Neutrophil (primary cell): ENCODE data around the gene NR5A1.

Experiments
- H3K27ac ChIP-seq: fragments of 200-600 bp; sonication (generic); 2 replicates; pipeline ENCODE4 v1.5.1; 2016; ENCODE audit warnings: mild to moderate bottlenecking, moderate library complexity
- H3K27me3 ChIP-seq: fragments of 200-600 bp; sonication (generic); 2 replicates; pipeline ENCODE4 v1.6.0; 2016; ENCODE audit warnings: mild to moderate bottlenecking
- H3K36me3 ChIP-seq: fragments of 200-600 bp; sonication (generic); 2 replicates; pipeline ENCODE4 v1.5.1; 2017
- H3K4me1 ChIP-seq, 2 experiments: fragments of 200-600 bp in 1 of 2; sonication (generic) in 1 of 2; 1 replicate in 1 of 2; 2 replicates in 1 of 2; pipeline versions ENCODE4 v1.5.1 to v1.6.1; 2013 to 2016; ENCODE audit warnings: low read depth in 1 of 2, low read length in 1 of 2, mild to moderate bottlenecking in 1 of 2, moderate library complexity in 1 of 2; ENCODE audit not compliant: control insufficient read depth in 1 of 2, insufficient read depth in 1 of 2
- H3K4me3 ChIP-seq, 2 experiments: fragments of 200-600 bp in 1 of 2; sonication (generic) in 1 of 2; 1 replicate in 1 of 2; 2 replicates in 1 of 2; pipeline ENCODE4 v1.5.1; 2013 to 2016; ENCODE audit warnings: low read depth in 1 of 2, low read length in 1 of 2, mild to moderate bottlenecking in 1 of 2, moderate library complexity in 1 of 2
- H3K9me3 ChIP-seq: fragments of 200-600 bp; sonication (generic); 2 replicates; pipeline ENCODE4 v1.5.1; 2016
- CTCF ChIP-seq: fragments of 200-600 bp; sonication (generic); IDR thresholded peaks from 2 replicates; pipeline ENCODE4 v1.5.1; 2016; ENCODE audit warnings: antibody characterized with exemption

The NR5A1 gene

GRCh38 chr9:124550072-124550471 lies 42.9 kb upstream of the NR5A1 start:
- no peak overlapping the region for H3K4me3 ChIP-seq
- no peak for TF ChIP-seq CTCF
- H3K9me3 ChIP-seq = no peaks in the 10 kb centered on the region
- no peak overlapping the region for H3K27ac ChIP-seq
- H3K27me3 ChIP-seq = no peaks in the 10 kb centered on the region
- H3K4me1 ChIP-seq = no peaks in the 10 kb centered on the region
- H3K36me3 ChIP-seq = peaks cover 22% of the 10 kb centered on the region

GRCh38 chr9:124549016-124549415 lies 41.8 kb upstream of the NR5A1 start:
- Histone ChIP-seq H3K9me3 (no peaks in the 10 kb centered on the region), H3K27ac (no peak overlapping the region), H3K4me1 (no peaks in the 10 kb centered on the region), H3K27me3 (no peaks in the 10 kb centered on the region), H3K36me3 (peaks cover 17% of the 10 kb centered on the region), H3K4me3 (no peak overlapping the region)
- TF ChIP-seq CTCF = no peak

GRCh38 chr9:124544535-124544934 lies 37.3 kb upstream of the NR5A1 start:
- H3K4me1 ChIP-seq = no peaks in the 10 kb centered on the region
- no peak for TF ChIP-seq CTCF

GRCh38 chr9:124541824-124542223 lies 34.6 kb upstream of the NR5A1 start:
- Histone ChIP-seq H3K36me3 (peaks cover 42% of the 10 kb centered on the region), H3K27me3 (no peaks in the 10 kb centered on the region), H3K4me3 (no peak overlapping the region), H3K4me1 (peaks cover 0 to 3% of the 10 kb centered on the region in 2 experiments), H3K9me3 (no peaks in the 10 kb centered on the region), H3K27ac (no peak overlapping the region)
- TF ChIP-seq CTCF = no peak

More at GRCh38 chr9:124544535-124544934, 37.3 kb upstream of the NR5A1 start:
- H3K4me3 ChIP-seq = no peak overlapping the region
- H3K27ac ChIP-seq = no peak overlapping the region
- H3K27me3 ChIP-seq = no peaks in the 10 kb centered on the region
- peaks cover 18% of the 10 kb centered on the region for H3K36me3 ChIP-seq
- no peaks in the 10 kb centered on the region for H3K9me3 ChIP-seq

GRCh38 chr9:124537926-124538325 lies 30.7 kb upstream of the NR5A1 start:
- TF ChIP-seq CTCF = no peak
- H3K9me3 ChIP-seq = no peaks in the 10 kb centered on the region
- H3K4me3 ChIP-seq = no peak overlapping the region
- H3K27me3 ChIP-seq = no peaks in the 10 kb centered on the region
- no peak overlapping the region for H3K27ac ChIP-seq
- H3K36me3 ChIP-seq = peaks cover 63% of the 10 kb centered on the region
- peaks cover 0 to 3% of the 10 kb centered on the region in 2 experiments for H3K4me1 ChIP-seq

- Histone ChIP-seq H3K4me1 (peaks cover 0 to 3% of the 10 kb centered on the region in 2 experiments), H3K27ac (no peak overlapping the region), H3K9me3 (no peaks in the 10 kb centered on the region), H3K4me3 (no peak overlapping the region), H3K27me3 (no peaks in the 10 kb centered on the region), H3K36me3 (peaks cover 80% of the 10 kb centered on the region)
- TF ChIP-seq CTCF = no peak
Measured at GRCh38 chr9:124535846-124536245, 28.6 kb upstream of the NR5A1 start.
